ENCODE data around the gene PDE6D. TPM values are rescaled to one million over a fixed set of nuclear protein-coding genes. Genes with fewer than 3 reads are reported as not detected.

PDE6D gene
- 18.1 to 23.6 TPM (median 22.0 TPM) in 5 replicates for total RNA-seq (2022; extraction: Qiagen RNA extraction; ENCODE audit: low read depth)

GRCh38 chr2:231780909-231781797, at the start of gene PDE6D:
TSS of gene PDE6D (minus strand) at chr2:231781282. CDS start at chr2:231781114, 168 bp downstream.

GRCh38 chr2:231786177-231786916, 5.3 kb upstream of the PDE6D start, which contains the start of gene COPS7B:
TSS of gene COPS7B (plus strand) at chr2:231786445. CDS start at chr2:231788571, 2,126 bp downstream.

DNA sequence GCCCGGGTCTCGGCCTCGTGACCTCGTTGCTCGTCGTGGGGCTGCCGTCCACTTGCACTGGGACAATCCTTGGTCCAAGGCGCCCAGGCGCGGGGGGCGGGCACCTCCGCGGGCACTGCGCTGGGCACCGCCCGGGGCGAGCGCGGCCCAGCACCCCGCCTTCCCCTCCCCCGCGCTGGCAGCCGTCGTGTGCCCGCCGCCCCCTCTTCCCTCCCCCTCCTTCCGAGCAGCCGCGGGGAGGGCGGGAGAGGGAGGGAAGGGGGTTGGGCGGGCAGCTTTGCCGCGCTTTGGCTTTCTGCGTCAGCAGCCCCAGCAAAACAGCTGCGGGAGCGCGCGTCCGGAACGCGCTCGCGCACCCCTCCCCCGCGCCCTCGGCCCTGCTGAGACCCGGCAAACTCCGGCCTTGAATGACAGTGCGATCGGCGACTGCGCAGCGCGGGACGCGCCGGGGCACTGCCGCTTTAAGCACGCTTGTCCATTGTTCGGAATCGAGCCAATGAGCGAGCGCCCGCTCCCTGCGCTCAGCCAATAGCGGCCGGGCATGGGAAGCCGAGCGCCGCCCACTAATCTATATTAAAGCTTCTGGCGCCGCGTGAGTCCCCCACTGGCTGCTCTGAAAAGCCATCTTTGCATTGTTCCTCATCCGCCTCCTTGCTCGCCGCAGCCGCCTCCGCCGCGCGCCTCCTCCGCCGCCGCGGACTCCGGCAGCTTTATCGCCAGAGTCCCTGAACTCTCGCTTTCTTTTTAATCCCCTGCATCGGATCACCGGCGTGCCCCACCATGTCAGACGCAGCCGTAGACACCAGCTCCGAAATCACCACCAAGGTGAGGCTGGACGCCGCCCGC, 72.9 kb downstream of the PDE6D start, which contains the start of gene PTMA:
Gene PTMA (plus strand): TSS at position 599 of the 846 bp plus-strand sequence. CDS start 182 bp downstream, at position 781.

Other genes with a start within 250 kb of the PDE6D start
- gene TEX44, start 188.4 kb downstream of the PDE6D start, total RNA-seq (2022; extraction: Qiagen RNA extraction; ENCODE audit: low read depth): not detected in 5 replicates
- 1,541 to 1,951 TPM (median 1,874 TPM) in 5 replicates for gene PTMA, start 72.8 kb downstream of the PDE6D start, total RNA-seq (2022; extraction: Qiagen RNA extraction; ENCODE audit: low read depth)
- 33.1 to 43.4 TPM (median 41.0 TPM) in 5 replicates for gene COPS7B, start 5.2 kb upstream of the PDE6D start, total RNA-seq (2022; extraction: Qiagen RNA extraction; ENCODE audit: low read depth)
- 0.22 to 0.40 TPM (median 0.34 TPM) in 3 of 5 replicates, not detected in the others for gene NPPC, start 145.1 kb upstream of the PDE6D start, total RNA-seq (2022; extraction: Qiagen RNA extraction; ENCODE audit: low read depth)
- 10.4 to 14.0 TPM (median 11.6 TPM) in 5 replicates for gene DIS3L2, start 180.4 kb upstream of the PDE6D start, total RNA-seq (2022; extraction: Qiagen RNA extraction; ENCODE audit: low read depth)

Data from A549 treated with RU486 at 1 μM for 4 hours (cell line).